Testis (tissue), 2 donors: Measurements from ENCODE around the gene SLC27A3.

Experiments
- POLR2A ChIP-seq: fragments of 450-650 bp; IDR thresholded peaks from one replicate; pipeline ENCODE4 v1.6.1; 2017; ENCODE audit warnings: antibody characterized with exemption, mild to moderate bottlenecking, moderate library complexity
- TF ChIP-seq, protein P1 (sequence below), 3 experiments: fragments of 450-650 bp in 2 of 3; fragments of 200-600 bp in 1 of 3; sonication (generic) in 1 of 3; IDR thresholded peaks; one replicate each; pipeline ENCODE4 v1.5.1; 2016 to 2019; ENCODE audit warnings: antibody characterized with exemption in 3 of 3, mild to moderate bottlenecking in 2 of 3, moderate library complexity in 1 of 3

DNA sequence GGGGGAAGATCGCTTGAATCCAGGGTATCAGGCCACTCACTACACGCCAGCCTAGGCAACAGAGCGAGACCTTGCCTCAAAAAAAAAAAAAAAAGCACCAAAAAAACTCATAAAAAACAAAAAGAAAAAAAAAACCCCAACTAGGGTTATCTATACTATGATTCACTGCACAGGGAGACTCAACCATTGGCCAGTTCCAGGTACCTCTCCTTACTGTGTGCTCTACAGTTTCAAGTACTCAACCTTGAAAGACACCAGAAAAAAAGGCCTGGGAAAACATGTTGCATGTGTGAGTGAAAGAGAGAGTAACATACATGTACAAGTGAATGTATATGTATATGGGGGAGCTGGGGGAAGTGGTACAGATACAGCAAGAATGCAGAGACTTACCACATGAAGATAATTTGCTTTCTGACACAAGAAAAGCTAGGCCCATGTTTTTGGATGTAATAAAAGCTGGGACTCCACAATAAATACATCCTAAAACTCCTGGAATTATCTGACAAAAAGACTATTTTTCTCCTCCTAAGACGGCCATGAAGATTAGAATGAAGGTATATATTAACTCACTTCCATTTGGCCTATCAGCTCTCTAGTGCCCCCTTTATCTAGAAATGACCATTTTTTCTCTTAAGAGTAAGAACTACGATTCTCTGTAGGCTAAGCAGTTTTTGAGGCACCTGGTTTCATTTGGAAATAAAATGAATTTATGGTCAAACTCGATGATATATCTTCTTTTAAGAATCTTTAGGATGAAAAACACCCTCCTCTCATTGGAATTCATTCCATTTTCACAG, 52.2 kb downstream of the SLC27A3 start:
- TF ChIP-seq, protein P1, sequence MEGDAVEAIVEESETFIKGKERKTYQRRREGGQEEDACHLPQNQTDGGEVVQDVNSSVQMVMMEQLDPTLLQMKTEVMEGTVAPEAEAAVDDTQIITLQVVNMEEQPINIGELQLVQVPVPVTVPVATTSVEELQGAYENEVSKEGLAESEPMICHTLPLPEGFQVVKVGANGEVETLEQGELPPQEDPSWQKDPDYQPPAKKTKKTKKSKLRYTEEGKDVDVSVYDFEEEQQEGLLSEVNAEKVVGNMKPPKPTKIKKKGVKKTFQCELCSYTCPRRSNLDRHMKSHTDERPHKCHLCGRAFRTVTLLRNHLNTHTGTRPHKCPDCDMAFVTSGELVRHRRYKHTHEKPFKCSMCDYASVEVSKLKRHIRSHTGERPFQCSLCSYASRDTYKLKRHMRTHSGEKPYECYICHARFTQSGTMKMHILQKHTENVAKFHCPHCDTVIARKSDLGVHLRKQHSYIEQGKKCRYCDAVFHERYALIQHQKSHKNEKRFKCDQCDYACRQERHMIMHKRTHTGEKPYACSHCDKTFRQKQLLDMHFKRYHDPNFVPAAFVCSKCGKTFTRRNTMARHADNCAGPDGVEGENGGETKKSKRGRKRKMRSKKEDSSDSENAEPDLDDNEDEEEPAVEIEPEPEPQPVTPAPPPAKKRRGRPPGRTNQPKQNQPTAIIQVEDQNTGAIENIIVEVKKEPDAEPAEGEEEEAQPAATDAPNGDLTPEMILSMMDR (IDR thresholded peaks at IDR 0.05) = no peak
- no peak for TF ChIP-seq POLR2A
